Measurements from ENCODE around the gene TMCO6. TPM values are rescaled to one million over a fixed set of nuclear protein-coding genes. Genes with fewer than 3 reads are reported as not detected.
"Not testable (repeated sequence)": the region's sequence is repeated elsewhere in the genome, so short reads cannot be mapped to it uniquely, and the experiment has no call there.

The TMCO6 gene
- total and polyA plus RNA-seq, 3 donors from 2014 or later, result 34.5 to 103 (median 58.0) TPM

DNA sequence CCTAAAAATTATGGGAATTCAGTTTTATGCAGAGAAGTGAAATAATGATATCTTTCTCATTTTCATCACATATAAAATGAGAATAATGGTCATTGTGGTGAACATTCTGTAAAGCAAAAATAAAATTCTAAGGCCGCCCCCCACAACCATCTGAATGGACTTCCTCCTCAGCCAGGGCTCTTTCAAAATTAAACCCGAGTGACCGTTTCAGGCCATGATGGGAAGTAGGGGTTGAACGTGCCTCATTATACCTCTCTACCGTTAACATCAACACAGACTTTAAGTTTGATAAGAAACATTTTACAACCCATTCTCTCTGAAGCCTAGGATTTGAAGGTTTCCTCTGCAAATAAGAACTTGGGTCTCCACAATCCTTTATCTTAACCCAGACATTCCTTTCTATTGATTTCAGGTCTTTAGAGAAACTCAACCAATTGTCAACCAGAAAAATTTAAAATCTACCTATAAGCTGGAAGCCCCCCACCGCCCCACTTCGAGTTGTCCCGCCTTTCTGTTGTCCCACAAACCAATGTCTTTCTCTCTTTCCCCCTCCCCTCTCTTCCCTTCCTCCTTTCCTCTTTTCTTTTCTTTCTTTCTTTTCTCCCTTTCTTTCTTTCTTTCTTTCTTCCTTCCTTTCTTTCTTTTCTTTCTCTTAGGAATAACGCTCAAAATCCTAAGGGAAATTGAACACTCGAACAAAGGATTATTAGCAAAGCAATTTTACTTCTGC lies 1.7 kb upstream of the TMCO6 start:
- TF ChIP-seq POLR2A (IDR thresholded peaks at IDR 0.05), result no peak
- no peak for TF ChIP-seq CTCF (IDR thresholded peaks at IDR 0.05)
- Histone ChIP-seq H3K36me3 (ENCODE audit: low read depth, missing control alignments) (no peaks in the 10 kb centered on the region), H3K9me3 (no peaks in the 10 kb centered on the region), H3K4me3 (no peak overlapping the region), H3K27me3 (no peaks in the 10 kb centered on the region), H3K27ac (no peak overlapping the region), H3K4me1 (peaks cover 13% of the 10 kb centered on the region)
- WGBS, 2 donors, result 65 to 76% methylated on average over 10 of the region's 10 CpGs
- intact Hi-C loops (cut with DNase I; ENCODE audit: low total_unique reads), result loop anchor here (10.0 kb wide), 1 partner anchor 93 kb away; the partner anchor contains the start of gene EIF4EBP3
- no peak for DNase-seq

DNA sequence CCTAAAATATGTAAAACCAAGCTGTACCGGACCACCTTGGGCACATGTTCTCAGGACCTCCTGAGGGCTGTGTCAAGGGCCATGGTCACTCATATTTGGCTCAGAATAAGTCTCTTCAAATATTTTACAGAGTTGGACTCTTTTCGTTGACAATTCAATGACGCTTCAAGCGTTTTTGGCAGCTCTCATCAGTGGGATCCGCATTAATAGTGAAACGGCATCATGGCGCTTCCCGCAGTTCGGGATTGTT lies 428 bp upstream of the TMCO6 start:
- not testable (repeated sequence) for H3K36me3 ChIP-seq (ENCODE audit: low read depth, missing control alignments); DNase-seq; H3K4me1 ChIP-seq; H3K27me3 ChIP-seq; H3K9me3 ChIP-seq
- peak overlapping the region; percentile 65 to 86 for H3K4me3 ChIP-seq
- H3K27ac ChIP-seq, result peak overlapping the region; percentile 79 to 87
- 17 to 37% methylated on average over 9 of the region's 9 CpGs for WGBS, 2 donors
- intact Hi-C loops (cut with DNase I; ENCODE audit: low total_unique reads), result loop anchor here (10.0 kb wide), 1 partner anchor 94 kb away; the partner anchor contains the start of gene EIF4EBP3

GRCh38 chr5:140641716-140642115 lies 2.5 kb downstream of the TMCO6 start:
- Histone ChIP-seq H3K9me3 (no peaks in the 10 kb centered on the region), H3K27me3 (no peaks in the 10 kb centered on the region), H3K36me3 (ENCODE audit: low read depth, missing control alignments) (no peaks in the 10 kb centered on the region), H3K4me3 (no peak overlapping the region), H3K4me1 (peaks cover 15% of the 10 kb centered on the region), H3K27ac (no peak overlapping the region)
- intact Hi-C loops (cut with DNase I; ENCODE audit: low total_unique reads), result loop anchor here (10.0 kb wide), 1 partner anchor 63 kb away; the partner anchor contains the start of gene ZMAT2
- DNase-seq, result no peak
- 76 to 77% methylated on average over 7 to 8 of the region's 8 CpGs for WGBS, 2 donors
- TF ChIP-seq POLR2A (IDR thresholded peaks at IDR 0.05) (no peak), CTCF (IDR thresholded peaks at IDR 0.05) (no peak)

GRCh38 chr5:140642718-140643117 lies 3.5 kb downstream of the TMCO6 start:
- H3K27me3 ChIP-seq, result no peaks in the 10 kb centered on the region
- no peak overlapping the region for H3K27ac ChIP-seq
- H3K4me1 ChIP-seq, result peaks cover 16% of the 10 kb centered on the region
- 66 to 69% methylated on average over 3 of the region's 3 CpGs for WGBS, 2 donors
- no peak overlapping the region for H3K4me3 ChIP-seq
- DNase-seq, result no peak
- TF ChIP-seq CTCF (IDR thresholded peaks at IDR 0.05), result no peak
- no peak for TF ChIP-seq POLR2A (IDR thresholded peaks at IDR 0.05)
- H3K9me3 ChIP-seq, result no peaks in the 10 kb centered on the region
- H3K36me3 ChIP-seq (ENCODE audit: low read depth, missing control alignments), result no peaks in the 10 kb centered on the region
- intact Hi-C loops (cut with DNase I; ENCODE audit: low total_unique reads), result loop anchor here (10.0 kb wide), 1 partner anchor 62 kb away; the partner anchor contains the start of gene ZMAT2

GRCh38 chr5:140647042-140647419 lies 7.8 kb downstream of the TMCO6 start:
- DNase-seq, result no peak
- TF ChIP-seq CTCF (IDR thresholded peaks at IDR 0.05) (no peak), POLR2A (IDR thresholded peaks at IDR 0.05) (no peak)
- Histone ChIP-seq H3K27ac (peak overlapping the region; percentile 53 to 79), H3K4me1 (peaks cover 13% of the 10 kb centered on the region), H3K4me3 (peak overlapping the region; percentile 88 to 96), H3K36me3 (ENCODE audit: low read depth, missing control alignments) (no peaks in the 10 kb centered on the region), H3K27me3 (no peaks in the 10 kb centered on the region), H3K9me3 (no peaks in the 10 kb centered on the region)
- 0 to 1% methylated on average over 16 to 27 of the region's 27 CpGs for WGBS, 2 donors
- intact Hi-C loops (cut with DNase I; ENCODE audit: low total_unique reads), result loop anchor here (10.0 kb wide), 1 partner anchor 58 kb away; the partner anchor contains the start of gene ZMAT2
